ENCODE results near the gene RHBDF1.
"Not testable (repeated sequence)": the region's sequence is repeated elsewhere in the genome, so short reads cannot be mapped to it uniquely, and the experiment has no call there.

The RHBDF1 gene

DNA sequence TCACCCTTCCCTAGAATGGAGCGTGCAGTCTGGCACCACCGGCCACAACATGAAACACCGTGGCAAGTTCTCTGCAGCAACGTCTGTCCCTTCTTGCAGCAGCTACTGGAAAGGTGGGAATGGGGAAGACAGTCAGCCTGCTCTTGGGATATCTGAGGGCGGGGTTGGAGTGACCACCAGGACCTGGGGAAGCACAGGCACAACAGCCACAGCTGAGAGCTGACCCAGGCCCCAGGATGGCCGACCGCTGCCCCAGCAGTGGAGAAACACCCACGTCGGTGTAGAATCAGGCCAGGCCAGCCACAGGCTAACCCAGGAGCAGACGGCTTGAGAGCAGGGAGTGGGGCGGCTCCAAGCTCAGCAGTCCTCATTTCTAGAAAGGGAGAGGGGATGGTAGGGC lies 34.2 kb downstream of the RHBDF1 start:
- DNase-seq (ENCODE audit: low read depth in 3 of 3): not testable (repeated sequence)

DNA sequence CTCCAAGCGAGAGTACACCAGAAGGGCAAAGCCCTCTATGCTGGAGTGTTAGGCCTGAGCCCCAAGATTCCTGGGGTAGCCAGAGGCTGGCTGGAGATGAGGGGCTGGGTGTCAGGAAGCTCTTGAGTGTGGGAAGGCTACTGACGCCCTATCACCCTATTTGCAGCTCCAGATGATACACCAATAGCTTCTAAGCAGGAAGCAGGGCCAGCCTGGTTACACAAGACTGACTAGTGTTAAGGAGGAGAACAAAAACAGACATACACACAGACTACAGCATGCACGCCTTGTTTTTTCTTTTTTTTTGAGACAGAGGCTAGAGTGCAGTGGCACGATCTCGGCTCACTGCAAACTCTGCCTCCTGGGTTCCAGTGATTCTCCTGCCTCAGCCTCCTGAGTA lies 34.9 kb downstream of the RHBDF1 start:
- no peak for DNase-seq (ENCODE audit: low read depth in 3 of 3)

GRCh38 chr16:36336-36984 lies 36.0 kb downstream of the RHBDF1 start:
- DNase-seq (ENCODE audit: low read depth in 3 of 3): no peak

DNA sequence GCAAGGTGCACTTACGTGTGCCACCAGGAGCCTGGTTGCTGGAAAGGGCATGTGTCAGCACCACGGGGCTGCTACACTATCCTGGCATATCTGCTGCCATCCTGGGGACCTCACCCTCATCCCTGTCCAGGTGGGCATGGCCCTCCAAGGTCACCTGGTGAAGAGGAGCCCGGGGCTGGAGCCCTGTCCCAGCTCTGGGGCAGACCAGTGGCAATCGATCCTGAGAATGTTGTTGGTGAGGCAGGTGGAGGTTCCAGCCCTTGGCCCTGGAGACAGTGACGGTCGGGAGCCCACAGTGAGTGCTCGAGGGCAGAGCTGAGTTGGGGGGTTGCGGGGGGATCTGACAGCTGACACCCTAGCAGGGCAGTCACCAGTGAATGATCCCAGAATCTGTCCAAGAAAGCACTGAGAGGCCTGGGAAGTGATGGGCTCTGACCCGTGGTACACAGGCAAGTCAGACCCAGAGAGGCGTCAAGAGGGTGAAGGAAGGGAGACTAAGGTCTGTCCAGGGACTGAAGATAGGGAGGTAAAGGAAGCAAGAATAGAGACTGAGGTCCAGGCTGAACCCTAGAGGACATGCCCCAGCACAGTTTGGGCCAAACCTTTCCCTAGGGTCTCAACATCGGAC lies 36.6 kb downstream of the RHBDF1 start:
- DNase-seq (ENCODE audit: low read depth in 3 of 3): no peak

GRCh38 chr16:35011-35677 lies 37.3 kb downstream of the RHBDF1 start:
- DNase-seq (ENCODE audit: low read depth in 3 of 3): no peak

DNA sequence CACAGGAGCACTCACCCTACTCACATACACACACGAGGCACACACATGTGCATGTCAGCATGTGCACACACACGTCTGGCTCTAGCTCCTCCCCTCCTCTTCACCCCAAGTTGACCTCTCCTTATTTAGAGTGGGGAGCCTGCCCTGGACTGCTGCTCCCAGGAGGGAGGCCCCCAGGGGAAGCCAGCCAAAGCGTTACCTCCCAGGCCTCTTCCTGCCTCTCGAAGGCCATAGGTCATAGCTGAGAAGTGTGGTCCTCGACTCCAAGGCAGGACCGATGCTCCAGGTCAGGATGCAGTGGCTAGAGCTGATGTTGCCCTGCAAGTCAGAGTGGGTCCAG lies 37.8 kb downstream of the RHBDF1 start:
- no peak for DNase-seq (ENCODE audit: low read depth in 3 of 3)

DNA sequence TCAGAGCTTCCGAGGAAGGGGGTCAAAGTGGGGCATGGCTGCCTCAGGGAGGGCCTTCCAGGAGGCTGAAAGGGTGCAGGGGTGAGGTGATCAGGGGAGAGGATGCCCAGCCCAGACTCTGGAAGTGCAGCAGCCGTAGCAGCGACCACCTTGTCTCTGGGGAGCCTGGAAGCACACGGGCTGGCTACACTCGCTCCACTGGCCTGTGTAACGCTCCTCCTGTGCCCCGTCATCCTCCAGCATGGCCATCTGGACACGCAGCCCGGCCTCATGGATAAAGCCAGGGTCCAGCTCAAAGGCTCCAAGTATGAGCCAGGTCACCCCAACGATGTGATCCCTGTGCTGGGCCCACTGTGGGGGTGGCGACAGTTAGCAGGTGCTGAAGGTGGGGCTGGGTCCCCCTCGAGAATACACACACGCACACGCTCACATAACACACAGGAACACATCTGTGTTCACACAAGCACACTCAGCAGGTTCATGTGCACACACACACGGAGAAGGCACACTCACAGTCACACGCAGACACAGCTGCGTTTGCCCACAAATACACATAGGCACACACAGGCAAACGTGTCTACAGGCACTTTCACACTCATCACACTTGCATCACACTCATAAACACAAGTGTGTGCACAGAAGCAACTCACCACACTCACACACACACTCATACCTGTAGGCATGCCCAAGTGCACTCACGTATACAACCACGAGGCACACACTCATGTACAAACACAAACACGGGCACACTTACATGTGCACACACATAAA lies 38.4 kb downstream of the RHBDF1 start:
- DNase-seq (ENCODE audit: low read depth in 3 of 3): no peak

GRCh38 chr16:33154-33876 lies 39.1 kb downstream of the RHBDF1 start:
- not testable (repeated sequence) for DNase-seq (ENCODE audit: low read depth in 3 of 3)

GRCh38 chr16:30627-31026 lies 41.8 kb downstream of the RHBDF1 start:
- not testable (repeated sequence) for DNase-seq (ENCODE audit: low read depth in 3 of 3)

DNA sequence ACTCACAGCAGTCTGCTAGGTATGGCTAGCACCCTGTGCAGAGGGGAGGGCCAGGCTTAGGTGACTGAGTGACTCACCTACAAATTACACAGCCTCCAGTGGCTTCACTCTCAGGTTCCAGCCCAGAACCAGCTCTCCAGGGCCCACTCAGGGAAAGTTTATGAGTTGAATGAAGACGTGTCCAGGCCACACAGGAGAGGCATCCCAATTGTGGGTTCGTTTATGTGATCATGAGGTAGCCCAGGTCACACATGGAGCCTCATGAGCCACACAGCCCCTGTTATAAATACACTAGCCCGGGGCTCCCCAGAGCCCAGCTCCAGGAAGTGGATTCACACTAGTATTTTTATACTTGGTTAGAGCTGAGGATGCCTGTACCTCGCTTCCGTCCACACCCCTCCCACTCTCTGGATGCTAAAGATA lies 46.5 kb downstream of the RHBDF1 start:
- DNase-seq (ENCODE audit: low read depth in 3 of 3): not testable (repeated sequence)

GRCh38 chr16:24151-24550 lies 48.3 kb downstream of the RHBDF1 start:
- DNase-seq (ENCODE audit: low read depth in 3 of 3): not testable (repeated sequence)

- DNase-seq (ENCODE audit: low read depth in 3 of 3): not testable (repeated sequence)
Measured at GRCh38 chr16:20886-21285, 51.5 kb downstream of the RHBDF1 start.

DNA sequence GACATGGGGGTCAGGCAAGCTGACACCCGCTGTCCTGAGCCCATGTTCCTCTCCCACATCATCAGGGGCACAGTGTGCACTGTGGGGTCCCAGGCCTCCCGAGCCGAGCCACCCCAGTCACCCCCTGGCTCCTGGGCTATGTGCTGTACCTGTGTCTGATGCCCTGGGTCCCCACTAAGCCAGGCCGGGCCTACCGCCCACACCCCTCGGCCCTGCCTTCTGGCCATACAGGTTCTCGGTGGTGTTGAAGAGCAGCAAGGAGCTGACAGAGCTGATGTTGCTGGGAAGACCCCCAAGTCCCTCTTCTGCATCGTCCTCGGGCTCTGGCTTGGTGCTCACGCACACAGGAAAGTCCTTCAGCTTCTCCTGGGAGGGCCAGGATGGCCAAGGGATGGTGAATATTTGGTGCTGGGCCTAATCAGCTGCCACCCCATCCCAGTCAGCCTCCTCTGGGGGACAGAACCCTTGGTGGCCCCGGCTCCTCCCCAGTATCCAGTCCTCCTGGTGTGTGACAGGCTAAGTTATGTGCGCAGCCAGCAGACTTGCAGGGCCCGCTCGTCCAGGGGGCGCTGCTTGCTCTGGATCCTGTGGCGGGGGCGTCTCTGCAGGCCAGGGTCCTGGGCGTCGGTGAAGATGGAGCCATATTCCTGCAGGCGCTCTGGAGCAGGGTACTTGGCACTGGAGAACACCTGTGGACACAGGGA lies 55.2 kb downstream of the RHBDF1 start:
- not testable (repeated sequence) for DNase-seq (ENCODE audit: low read depth in 3 of 3)

GRCh38 chr16:10772-11171 lies 61.7 kb downstream of the RHBDF1 start:
- peak; percentile 62 to 94 (median 63) for DNase-seq (ENCODE audit: low read depth in 3 of 3)

GRCh38 chr16:9903-10665 lies 62.3 kb downstream of the RHBDF1 start:
- no peak for DNase-seq (ENCODE audit: low read depth in 3 of 3)
